Measurements from ENCODE around the gene GPRIN1. TPM values are rescaled to one million over a fixed set of nuclear protein-coding genes. Genes with fewer than 3 reads are reported as not detected.

Gene GPRIN1
- total RNA-seq, 1 donor from 2014 or later: 3.2 TPM

- ATAC-seq (ENCODE audit: low read depth): no peak
- peaks cover 16% of the 10 kb centered on the region for H3K27me3 Mint-ChIP-seq
- H3K4me1 Mint-ChIP-seq: peaks cover 9% of the 10 kb centered on the region
- no peaks in the 10 kb centered on the region for H3K36me3 Mint-ChIP-seq (ENCODE audit: low read depth)
- TF ChIP-seq CTCF (IDR thresholded peaks at IDR 0.05): no peak
- ChIA-PET POLR2A (interaction anchor here (1.3 kb wide), 1 partner anchor 8 kb away, joined by 4 read pairs; the partner anchor contains the start of genes EIF4E1B and SNCB), CTCF (interaction anchor here (0.9 kb wide), 1 partner anchor 21 kb away, joined by 3 read pairs; no protein-coding TSS in a partner anchor)
- no peak overlapping the region for H3K4me3 Mint-ChIP-seq
- intact Hi-C loops (cut with micrococcal nuclease): no loop called here
- H3K9me3 Mint-ChIP-seq: peaks cover 5% of the 10 kb centered on the region
- H3K27ac Mint-ChIP-seq: no peak overlapping the region
- DNase-seq: no peak
Observed at GRCh38 chr5:176639208-176639607, 29.3 kb upstream of the GPRIN1 start.

- Mint-ChIP-seq H3K27ac (no peak overlapping the region), H3K9me3 (peaks cover 5% of the 10 kb centered on the region), H3K4me3 (no peak overlapping the region), H3K36me3 (ENCODE audit: low read depth) (no peaks in the 10 kb centered on the region), H3K27me3 (peaks cover 16% of the 10 kb centered on the region), H3K4me1 (peaks cover 17% of the 10 kb centered on the region)
- intact Hi-C loops (cut with micrococcal nuclease): no loop called here
- ATAC-seq (ENCODE audit: low read depth) (no peak), DNase-seq (no peak)
- ChIA-PET POLR2A (no interaction called here), CTCF (no interaction called here)
- no peak for TF ChIP-seq CTCF (IDR thresholded peaks at IDR 0.05)
Observed at GRCh38 chr5:176638437-176638836, 28.5 kb upstream of the GPRIN1 start.

GRCh38 chr5:176637556-176637955, 27.6 kb upstream of the GPRIN1 start:
- ATAC-seq (ENCODE audit: low read depth): no peak
- no peak overlapping the region for H3K27ac Mint-ChIP-seq
- H3K9me3 Mint-ChIP-seq: peaks cover 5% of the 10 kb centered on the region
- TF ChIP-seq CTCF (IDR thresholded peaks at IDR 0.05): no peak
- DNase-seq: no peak
- no peaks in the 10 kb centered on the region for H3K36me3 Mint-ChIP-seq (ENCODE audit: low read depth)
- ChIA-PET CTCF (no interaction called here), POLR2A (no interaction called here)
- no peak overlapping the region for H3K4me3 Mint-ChIP-seq
- H3K27me3 Mint-ChIP-seq: peaks cover 16% of the 10 kb centered on the region
- intact Hi-C loops (cut with micrococcal nuclease): no loop called here
- peaks cover 22% of the 10 kb centered on the region for H3K4me1 Mint-ChIP-seq

- Mint-ChIP-seq H3K9me3 (peaks cover 5% of the 10 kb centered on the region), H3K27ac (no peak overlapping the region), H3K27me3 (peaks cover 16% of the 10 kb centered on the region), H3K4me1 (peaks cover 23% of the 10 kb centered on the region), H3K4me3 (no peak overlapping the region), H3K36me3 (ENCODE audit: low read depth) (no peaks in the 10 kb centered on the region)
- POLR2A ChIA-PET: no interaction called here
- no peak for DNase-seq
- no peak for ATAC-seq (ENCODE audit: low read depth)
- intact Hi-C loops (cut with micrococcal nuclease): no loop called here
- CTCF ChIA-PET: no interaction called here
- no peak for TF ChIP-seq CTCF (IDR thresholded peaks at IDR 0.05)
Observed at GRCh38 chr5:176636426-176636825, 26.5 kb upstream of the GPRIN1 start.

- peak; percentile 41 for ATAC-seq (ENCODE audit: low read depth)
- Mint-ChIP-seq H3K4me1 (peaks cover 43% of the 10 kb centered on the region), H3K27ac (peak overlapping the region; percentile 64), H3K36me3 (ENCODE audit: low read depth) (no peaks in the 10 kb centered on the region), H3K4me3 (peak overlapping the region; percentile 75), H3K9me3 (peaks cover 5% of the 10 kb centered on the region), H3K27me3 (peaks cover 26% of the 10 kb centered on the region)
- DNase-seq: no peak
- ChIA-PET POLR2A (interaction anchor here (2.5 kb wide), 1 partner anchor 13 kb away, joined by 13 read pairs; the partner anchor contains the start of gene TSPAN17), CTCF (interaction anchor here (1.2 kb wide), 2 partner anchors 9 to 27 kb away, joined by 3 to 8 read pairs; no protein-coding TSS in a partner anchor)
- no peak for TF ChIP-seq CTCF (IDR thresholded peaks at IDR 0.05)
- intact Hi-C loops (cut with micrococcal nuclease): loop anchor here (5.0 kb wide), 1 partner anchor 96 kb away; the partner anchor contains the start of gene RNF44
Observed at GRCh38 chr5:176633598-176633997, 23.6 kb upstream of the GPRIN1 start.
